GM12801 (cell line): ENCODE data around the gene CNIH1.

Source experiments
- TF ChIP-seq, protein P1 (sequence below): IDR thresholded peaks from one replicate; pipeline ENCODE4 v1.5.1; 2011; ENCODE audit warnings: control low read depth; ENCODE audit not compliant: insufficient read length; ENCODE audit errors: extremely low read depth

The CNIH1 gene

DNA sequence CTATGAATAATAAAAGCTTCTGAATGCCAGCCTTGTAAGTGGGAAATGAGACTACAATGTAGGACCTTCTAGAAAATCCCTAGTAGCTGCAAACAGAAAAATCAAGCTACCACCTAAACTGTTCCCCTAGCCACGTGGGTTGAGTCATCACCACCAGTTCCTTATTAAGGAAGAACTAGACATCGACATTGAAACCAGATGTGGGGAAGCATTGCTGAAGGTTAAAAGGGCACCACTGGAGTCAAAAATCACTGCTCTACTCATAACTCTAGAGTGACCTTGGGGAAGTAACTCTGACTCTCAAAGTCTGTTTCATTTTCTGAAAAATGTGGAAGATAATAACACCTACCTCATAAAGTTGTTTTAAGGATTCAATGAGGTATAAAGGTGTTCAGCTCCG is 9.4 kb upstream of the CNIH1 start:
- TF ChIP-seq, protein P1, sequence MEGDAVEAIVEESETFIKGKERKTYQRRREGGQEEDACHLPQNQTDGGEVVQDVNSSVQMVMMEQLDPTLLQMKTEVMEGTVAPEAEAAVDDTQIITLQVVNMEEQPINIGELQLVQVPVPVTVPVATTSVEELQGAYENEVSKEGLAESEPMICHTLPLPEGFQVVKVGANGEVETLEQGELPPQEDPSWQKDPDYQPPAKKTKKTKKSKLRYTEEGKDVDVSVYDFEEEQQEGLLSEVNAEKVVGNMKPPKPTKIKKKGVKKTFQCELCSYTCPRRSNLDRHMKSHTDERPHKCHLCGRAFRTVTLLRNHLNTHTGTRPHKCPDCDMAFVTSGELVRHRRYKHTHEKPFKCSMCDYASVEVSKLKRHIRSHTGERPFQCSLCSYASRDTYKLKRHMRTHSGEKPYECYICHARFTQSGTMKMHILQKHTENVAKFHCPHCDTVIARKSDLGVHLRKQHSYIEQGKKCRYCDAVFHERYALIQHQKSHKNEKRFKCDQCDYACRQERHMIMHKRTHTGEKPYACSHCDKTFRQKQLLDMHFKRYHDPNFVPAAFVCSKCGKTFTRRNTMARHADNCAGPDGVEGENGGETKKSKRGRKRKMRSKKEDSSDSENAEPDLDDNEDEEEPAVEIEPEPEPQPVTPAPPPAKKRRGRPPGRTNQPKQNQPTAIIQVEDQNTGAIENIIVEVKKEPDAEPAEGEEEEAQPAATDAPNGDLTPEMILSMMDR: no peak

DNA sequence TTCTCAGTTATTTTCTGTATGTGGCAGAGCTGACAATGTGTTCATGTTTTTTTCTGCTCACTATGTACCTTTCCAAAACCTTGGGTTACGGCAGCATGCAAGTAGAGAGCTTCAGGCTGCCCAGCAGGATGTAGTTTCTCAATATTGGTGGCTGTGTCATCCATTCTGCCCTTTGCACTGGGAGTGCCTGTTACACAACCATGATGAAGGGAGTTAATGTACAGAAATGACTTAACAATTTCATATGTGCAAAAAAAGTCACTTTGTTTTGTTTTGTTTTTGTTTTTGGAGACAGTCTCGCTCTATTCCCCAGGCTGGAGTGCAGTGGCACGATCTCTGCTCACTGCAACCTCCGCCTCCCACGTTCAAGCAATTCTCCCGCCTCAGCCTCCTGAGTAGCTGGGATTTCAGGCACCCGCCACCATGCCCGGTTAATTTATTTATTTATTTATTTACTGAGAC is 6.1 kb upstream of the CNIH1 start:
- TF ChIP-seq, protein P1: no peak

DNA sequence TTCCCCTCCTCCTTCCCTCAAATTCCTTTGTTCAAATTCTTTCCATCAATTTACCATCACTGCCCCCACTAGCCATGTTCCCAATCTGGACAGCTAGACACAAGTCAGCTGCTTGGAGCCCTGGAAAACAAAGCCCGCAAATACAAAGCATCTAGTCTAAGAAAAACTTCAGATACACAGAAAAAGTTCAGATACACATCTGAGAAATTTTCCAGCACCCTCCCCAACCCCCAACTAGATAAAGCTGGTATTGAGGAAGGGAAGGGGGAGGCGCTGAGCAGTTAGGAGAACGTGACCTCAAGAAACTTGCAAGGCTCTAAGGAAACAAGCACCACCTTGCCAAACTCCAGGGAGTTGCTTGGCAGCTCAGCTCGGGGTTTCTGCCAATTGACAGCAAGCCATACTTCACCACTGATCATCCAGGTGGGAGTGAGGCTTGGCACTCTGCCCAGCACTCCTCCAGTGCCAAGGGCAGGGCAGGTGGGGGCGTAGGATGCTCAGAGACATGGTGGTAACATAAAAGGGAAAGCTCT is 5.1 kb upstream of the CNIH1 start:
- TF ChIP-seq, protein P1: no peak

DNA sequence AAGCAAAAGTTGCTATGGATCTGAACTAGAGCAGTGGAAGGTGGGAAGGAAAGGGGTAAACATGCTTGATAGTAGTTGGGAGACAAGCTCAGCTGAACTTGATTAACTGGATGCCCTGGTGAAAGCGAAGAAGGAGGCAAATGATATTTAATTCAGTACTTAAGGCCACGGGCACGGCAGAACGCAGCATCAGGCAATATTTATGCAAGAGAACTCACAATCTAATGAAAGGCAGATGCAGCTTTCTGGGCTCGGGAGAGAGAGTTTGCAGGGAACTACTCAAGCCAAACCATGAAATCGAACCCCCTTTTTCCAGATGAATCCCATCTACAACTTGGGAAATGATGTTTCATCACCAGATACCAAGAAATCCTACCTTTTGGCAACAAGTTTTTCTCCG is 3.5 kb upstream of the CNIH1 start:
- TF ChIP-seq, protein P1: no peak

DNA sequence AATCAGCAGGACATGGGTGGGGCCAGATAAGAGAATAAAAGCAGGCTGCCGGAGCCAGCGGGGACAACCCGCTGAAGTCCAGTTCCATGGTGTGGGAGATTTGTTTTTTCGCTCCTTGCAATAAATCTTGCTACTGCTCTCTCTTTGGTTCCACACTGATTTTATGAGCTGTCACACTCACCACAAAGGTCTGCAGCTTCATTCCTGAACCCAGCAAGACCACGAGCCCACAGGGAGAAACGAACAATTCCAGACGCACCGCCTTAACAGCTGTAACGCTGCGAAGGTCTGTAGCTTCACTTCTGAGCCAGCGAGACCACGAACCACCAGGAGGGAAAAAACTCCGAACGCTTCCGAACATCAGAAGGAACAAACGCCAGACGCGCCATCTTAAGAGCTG is 2.8 kb upstream of the CNIH1 start:
- TF ChIP-seq, protein P1: no peak

DNA sequence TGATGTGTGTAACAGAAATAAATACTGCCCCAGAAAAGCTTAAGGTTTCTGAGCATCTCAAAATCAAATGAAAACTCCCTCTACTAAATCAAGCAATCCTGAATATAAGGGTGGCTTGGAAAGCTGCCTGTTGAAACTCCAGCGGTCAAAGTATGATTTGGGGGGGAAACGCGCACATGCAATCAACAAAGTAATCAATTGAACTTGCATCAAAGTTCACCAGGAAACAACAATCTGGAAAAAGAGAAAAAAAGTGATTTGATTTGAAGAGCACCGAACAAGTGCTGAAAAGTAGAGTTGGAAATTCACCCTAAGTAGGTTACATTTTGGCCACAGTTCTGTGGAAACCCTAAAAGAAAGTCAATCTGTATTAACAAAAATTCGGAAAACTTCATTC is 700 bp downstream of the CNIH1 start:
- TF ChIP-seq, protein P1: no peak

DNA sequence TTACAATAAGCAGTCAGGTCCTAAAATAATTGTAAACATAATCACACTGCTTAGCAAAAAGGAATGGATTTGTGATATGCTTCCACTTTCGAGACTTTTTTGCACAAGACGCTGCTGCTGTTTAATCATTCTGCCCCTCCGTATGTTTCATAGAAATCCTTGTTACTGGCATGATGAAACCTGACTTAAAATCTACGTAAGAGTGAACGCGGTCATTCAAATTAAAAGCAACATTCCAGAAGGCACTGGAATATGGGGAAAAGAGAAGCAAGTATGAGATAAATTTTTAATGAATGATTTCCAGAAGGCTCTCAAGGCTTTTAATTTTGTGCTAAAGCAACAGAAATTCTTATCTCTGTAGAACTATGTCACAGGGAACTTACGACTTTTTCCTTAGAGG is 1.1 kb downstream of the CNIH1 start:
- TF ChIP-seq, protein P1: no peak
